Measurements from ENCODE around the gene ZCWPW1.

Gene ZCWPW1

GRCh38 chr7:100432053-100432452 lies 3.5 kb upstream of the ZCWPW1 start:
- no peak for DNase-seq

- DNase-seq: no peak
Measured at GRCh38 chr7:100431286-100431735, 2.8 kb upstream of the ZCWPW1 start.

GRCh38 chr7:100430493-100431285 lies 2.2 kb upstream of the ZCWPW1 start:
- peak; percentile 28 for DNase-seq

- peak; percentile 100 for DNase-seq
Measured at GRCh38 chr7:100429637-100430492, 1.4 kb upstream of the ZCWPW1 start, which contains the start of gene MEPCE. Gene MEPCE, plus strand, starts transcription at chr7:100429831. Its CDS starts 188 bp downstream, at chr7:100430019.

- peak; percentile 99 for DNase-seq
Measured at GRCh38 chr7:100428967-100429636, 599 bp upstream of the ZCWPW1 start.

DNA sequence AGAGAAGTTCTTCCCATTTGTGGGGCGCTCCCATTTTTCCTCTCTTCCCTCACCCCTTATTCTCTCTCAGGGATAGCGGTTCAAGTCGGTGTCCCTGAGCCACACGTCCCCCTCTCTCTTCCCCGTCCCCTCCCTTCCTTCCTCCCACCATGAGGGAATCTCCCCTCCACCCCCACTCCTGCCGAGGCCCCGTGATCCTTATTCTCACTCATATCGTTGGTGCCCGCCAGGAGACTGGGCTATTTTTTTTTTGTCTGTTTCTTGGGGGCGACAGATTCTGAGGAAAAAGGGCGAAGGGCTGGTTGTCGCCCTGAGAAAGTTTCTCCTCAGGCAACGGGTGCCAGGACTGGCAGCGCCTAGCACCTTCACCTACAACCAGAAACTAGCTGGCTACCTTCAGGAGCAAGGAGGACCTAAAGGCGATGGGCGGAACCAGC lies 723 bp downstream of the ZCWPW1 start:
- no peak for DNase-seq

DNA sequence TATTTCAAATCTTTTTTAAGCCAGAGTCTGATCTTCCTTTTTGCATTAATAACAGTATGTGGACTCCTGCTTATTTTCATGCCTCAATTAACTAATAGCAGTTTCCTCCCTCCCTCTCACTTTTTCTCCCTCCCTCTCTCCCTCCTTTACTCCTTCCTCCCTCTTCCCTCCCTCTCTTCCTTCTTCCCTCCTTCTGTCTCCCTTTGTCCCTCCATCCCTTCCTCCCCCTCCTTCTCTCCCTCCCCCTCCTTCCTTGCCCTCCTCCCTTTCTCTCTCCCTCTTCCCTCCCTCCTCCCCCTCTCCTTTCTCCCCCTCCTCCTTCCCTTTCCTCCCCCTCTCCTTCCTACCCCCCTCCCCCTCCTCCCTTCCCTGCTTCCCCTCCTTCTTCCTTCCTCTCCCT lies 2.0 kb downstream of the ZCWPW1 start:
- DNase-seq: no peak

- no peak for DNase-seq
Measured at GRCh38 chr7:100425347-100425746, 3.2 kb downstream of the ZCWPW1 start.

GRCh38 chr7:100423315-100423714 lies 5.2 kb downstream of the ZCWPW1 start:
- DNase-seq: no peak

- no peak for DNase-seq
Measured at GRCh38 chr7:100419660-100420226, 8.8 kb downstream of the ZCWPW1 start.

GRCh38 chr7:100418930-100419659 lies 9.4 kb downstream of the ZCWPW1 start:
- DNase-seq: no peak

- no peak for DNase-seq
Measured at GRCh38 chr7:100415448-100415847, 13.1 kb downstream of the ZCWPW1 start.

GRCh38 chr7:100413889-100414288 lies 14.6 kb downstream of the ZCWPW1 start:
- no peak for DNase-seq

- no peak for DNase-seq
Measured at GRCh38 chr7:100413346-100413745, 15.2 kb downstream of the ZCWPW1 start.

- DNase-seq: no peak
Measured at GRCh38 chr7:100411101-100411500, 17.4 kb downstream of the ZCWPW1 start.

DNA sequence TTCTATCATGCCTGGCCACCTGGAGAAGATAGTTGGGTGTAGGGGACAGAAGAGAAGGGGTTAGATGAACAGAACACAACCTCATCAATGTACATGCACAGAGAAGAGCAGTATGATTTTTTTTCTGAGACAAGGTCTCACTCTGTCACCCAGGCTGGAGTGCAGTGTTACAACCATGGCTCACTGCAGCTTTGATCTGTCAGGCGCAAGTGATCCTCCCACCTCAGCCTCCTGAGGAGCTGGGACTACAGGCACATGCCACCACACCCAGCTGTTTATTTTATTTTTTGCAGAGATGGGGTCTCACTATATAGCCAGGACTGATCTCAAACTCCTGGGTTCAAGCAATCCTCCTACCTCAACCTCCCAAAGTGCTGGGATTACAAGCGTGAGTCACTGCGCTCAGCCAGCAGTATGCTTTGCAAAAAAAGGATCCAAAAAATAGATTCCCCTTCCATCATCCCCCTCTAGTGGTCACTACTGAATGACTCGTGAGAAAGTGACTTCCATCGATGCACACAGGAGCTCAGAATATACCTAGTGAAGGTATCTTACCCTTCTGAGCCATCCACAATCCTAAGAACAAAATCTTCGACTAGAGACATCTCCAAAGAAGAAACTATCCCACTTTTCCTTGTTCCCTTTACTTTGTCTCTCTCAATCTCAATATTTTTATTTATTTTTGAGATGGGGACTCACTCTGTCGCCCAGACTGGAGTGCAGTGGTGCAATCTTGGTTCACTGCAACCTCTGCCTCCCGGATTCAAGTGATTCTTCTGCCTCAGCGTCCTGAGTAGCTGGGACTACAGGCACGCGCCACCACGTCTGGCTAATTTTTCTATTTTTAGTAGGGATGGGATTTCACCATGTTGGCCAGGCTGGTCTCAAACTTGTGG lies 21.0 kb downstream of the ZCWPW1 start:
- DNase-seq: peak; percentile 23

GRCh38 chr7:100406767-100407166 lies 21.7 kb downstream of the ZCWPW1 start:
- DNase-seq: no peak

DNA sequence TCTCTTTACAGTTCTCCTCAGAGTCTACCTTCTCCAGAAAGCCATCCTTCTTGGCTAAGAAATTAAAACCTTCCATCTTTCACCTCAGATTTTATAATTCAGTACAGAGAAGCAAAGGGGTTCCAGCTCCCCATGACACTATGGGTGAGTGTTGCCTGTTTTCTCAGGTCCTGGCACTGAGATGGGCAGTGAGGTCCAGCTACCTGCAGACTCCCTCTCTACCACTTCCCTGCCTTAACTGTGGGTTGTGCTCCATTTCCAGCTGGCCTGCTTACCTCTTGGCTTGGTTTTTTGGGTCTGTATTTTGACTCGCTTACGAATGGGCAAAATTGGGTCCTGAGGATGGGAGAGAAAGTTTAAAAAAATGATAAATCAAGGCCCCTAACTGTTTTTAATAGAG lies 26.3 kb downstream of the ZCWPW1 start:
- DNase-seq: no peak

GRCh38 chr7:100401811-100402210 lies 26.7 kb downstream of the ZCWPW1 start:
- DNase-seq: no peak

GRCh38 chr7:100400656-100401055 lies 27.8 kb downstream of the ZCWPW1 start:
- peak; percentile 12 for DNase-seq

DNA sequence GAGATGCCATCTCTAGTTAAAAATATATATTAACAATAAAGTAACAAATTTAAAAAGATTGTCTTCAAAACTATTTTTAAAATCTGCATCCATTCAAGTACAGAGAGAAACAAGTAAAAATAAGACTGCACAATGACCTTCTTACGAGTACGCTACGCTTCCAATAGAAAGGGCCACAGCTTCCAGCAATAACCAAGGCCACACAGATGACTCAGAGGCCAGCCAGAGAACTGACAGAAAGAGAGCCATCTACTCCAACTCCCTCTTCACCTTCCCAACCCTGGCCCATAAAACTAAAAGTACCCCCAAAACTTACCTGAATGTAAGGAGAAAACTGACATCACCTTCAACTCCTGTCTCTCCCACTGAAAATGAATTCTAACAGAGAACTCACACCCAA lies 28.5 kb downstream of the ZCWPW1 start:
- no peak for DNase-seq

All from retina (tissue), 1 donor.